GM13977 (cell line): Measurements from ENCODE around the gene CELA1.

Experiments used
- DNase-seq: peaks from one replicate; pipeline ENCODE4 v3.0.0; 2012; ENCODE audit warnings: low spot score
- in situ Hi-C: fragments of 300-500 bp; cut with MboI; formaldehyde crosslinking; loops from one replicate; pipeline ENCODE4 v1.12.0; 2022; ENCODE audit warnings: low sequenced_read_pairs, low pct_unique_long_range_greater_than_20kb, mixed read lengths, inconsistent platforms; ENCODE audit not compliant: unreplicated experiment
- TF ChIP-seq, protein P1 (sequence below): IDR thresholded peaks from 2 replicates; pipeline ENCODE4 v1.5.1; 2012; ENCODE audit warnings: mild to moderate bottlenecking, control low read depth; ENCODE audit not compliant: insufficient read depth; ENCODE audit errors: extremely low read depth, missing control alignments

CELA1 gene

GRCh38 chr12:51390891-51391282, 44.4 kb upstream of the CELA1 start:
- no peak for DNase-seq
- in situ Hi-C loops: no loop called here
- TF ChIP-seq, protein P1, sequence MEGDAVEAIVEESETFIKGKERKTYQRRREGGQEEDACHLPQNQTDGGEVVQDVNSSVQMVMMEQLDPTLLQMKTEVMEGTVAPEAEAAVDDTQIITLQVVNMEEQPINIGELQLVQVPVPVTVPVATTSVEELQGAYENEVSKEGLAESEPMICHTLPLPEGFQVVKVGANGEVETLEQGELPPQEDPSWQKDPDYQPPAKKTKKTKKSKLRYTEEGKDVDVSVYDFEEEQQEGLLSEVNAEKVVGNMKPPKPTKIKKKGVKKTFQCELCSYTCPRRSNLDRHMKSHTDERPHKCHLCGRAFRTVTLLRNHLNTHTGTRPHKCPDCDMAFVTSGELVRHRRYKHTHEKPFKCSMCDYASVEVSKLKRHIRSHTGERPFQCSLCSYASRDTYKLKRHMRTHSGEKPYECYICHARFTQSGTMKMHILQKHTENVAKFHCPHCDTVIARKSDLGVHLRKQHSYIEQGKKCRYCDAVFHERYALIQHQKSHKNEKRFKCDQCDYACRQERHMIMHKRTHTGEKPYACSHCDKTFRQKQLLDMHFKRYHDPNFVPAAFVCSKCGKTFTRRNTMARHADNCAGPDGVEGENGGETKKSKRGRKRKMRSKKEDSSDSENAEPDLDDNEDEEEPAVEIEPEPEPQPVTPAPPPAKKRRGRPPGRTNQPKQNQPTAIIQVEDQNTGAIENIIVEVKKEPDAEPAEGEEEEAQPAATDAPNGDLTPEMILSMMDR: no peak

DNA sequence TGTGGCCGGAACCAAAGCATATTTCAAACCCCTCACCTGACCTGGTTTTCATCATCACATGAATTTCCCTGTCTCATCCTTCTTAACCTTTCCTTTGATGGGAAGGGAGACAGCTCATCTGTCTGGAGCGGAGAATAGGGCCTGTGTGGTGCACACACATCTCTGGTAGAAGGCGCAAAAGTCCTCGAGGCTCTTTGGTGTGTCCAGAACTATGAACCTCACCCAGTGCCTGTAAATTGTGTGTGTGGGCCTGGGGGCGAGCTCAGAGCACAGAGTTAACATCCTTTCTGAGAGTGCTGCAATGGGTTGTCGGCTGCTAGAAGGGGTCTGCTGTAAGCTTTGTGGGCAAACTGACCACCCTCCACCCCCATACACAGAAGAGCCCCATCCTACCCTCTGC, 44.0 kb upstream of the CELA1 start:
- in situ Hi-C loops: no loop called here
- TF ChIP-seq, protein P1: no peak
- DNase-seq: no peak

DNA sequence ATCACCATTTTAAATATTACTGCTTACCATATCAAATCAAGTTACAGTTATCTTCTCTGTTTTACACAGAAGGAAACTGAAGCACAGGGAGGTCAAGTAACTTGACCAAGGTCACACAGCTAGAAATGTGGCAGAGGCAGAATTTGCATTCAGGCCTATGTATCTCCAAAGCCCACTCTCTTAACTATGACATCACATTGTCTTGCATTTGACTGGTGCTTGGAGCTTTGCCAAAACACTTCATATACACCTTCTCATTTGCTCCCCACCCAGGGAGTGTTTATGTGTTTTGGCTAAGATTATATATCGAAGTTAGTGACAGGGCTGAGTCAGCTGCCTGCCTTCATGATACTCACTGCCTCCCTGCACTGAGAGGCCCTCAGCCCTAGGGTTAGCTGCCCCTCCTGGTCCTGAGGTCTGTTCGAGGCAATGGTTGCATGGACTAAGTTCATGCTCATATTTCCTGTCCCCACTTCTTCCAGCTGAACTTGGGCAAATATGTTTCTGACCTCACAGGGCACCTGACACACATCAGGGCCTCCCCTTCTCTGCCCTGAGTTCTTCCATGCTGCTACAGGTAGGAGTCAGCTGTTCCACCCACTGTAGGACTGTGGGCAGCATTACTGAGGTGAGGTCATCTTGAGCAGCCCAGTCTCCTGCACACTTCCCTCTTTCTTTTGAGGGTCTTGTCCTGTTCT, 43.0 kb upstream of the CELA1 start:
- TF ChIP-seq, protein P1: no peak
- in situ Hi-C loops: no loop called here
- DNase-seq: no peak

GRCh38 chr12:51388846-51389245, 42.4 kb upstream of the CELA1 start:
- in situ Hi-C loops: no loop called here
- DNase-seq: no peak
- TF ChIP-seq, protein P1: no peak

GRCh38 chr12:51388069-51388799, 41.8 kb upstream of the CELA1 start:
- no peak for DNase-seq
- in situ Hi-C loops: no loop called here
- TF ChIP-seq, protein P1: no peak

DNA sequence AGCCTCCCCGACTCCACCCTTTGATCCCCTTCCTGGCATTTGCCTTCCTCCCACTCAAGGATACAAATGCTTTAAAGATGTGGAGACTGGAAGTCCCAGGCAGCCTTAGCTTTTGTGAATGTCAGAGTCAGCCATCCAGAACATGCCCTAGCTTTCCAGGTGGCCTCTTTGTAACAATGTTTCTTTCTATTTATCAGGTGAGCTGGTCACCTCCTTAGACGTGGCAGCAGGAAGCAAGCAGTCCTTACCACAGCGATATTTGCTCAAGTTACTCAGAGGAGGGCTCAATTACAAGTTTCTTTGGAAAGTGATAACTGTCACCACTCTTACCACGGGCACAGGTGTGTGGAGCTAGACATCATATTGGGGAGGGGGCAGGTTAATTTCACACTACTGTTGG, 39.9 kb upstream of the CELA1 start:
- no peak for DNase-seq
- TF ChIP-seq, protein P1: no peak

More for the DNA sequence above, 39.9 kb upstream of the CELA1 start:
- in situ Hi-C loops: no loop called here
